ENCODE data around the gene CPZ.

The CPZ gene

GRCh38 chr4:8587469-8588195, 4.9 kb upstream of the CPZ start:
- H3K36me3 ChIP-seq (ENCODE audit: insufficient read depth, low read length) = no peaks in the 10 kb centered on the region
- no peaks in the 10 kb centered on the region for H3K4me1 ChIP-seq (ENCODE audit: insufficient read depth, low read length)
- H3K9me3 ChIP-seq (ENCODE audit: low read length) = no peaks in the 10 kb centered on the region
- no peak overlapping the region for H2AFZ ChIP-seq (ENCODE audit: low read depth, low read length)
- no peak overlapping the region for H3K4me3 ChIP-seq (ENCODE audit: low read length)
- peaks cover 46% of the 10 kb centered on the region for H3K27me3 ChIP-seq (ENCODE audit: insufficient read depth, low read length)

DNA sequence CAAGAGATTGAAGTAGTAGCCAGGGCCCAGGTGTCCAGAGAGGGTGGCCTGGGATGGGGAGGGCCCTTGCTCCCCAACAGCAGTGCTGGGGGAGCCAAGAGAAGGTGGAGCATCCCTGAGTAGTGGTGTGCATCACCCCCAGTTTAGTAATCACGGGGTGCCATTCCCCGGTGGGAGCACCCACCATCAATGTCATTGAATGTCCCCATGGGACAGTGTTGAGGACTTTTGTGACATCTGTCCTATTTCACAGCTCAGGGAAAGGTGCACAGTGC, 4.4 kb upstream of the CPZ start:
- no peak overlapping the region for H2AFZ ChIP-seq (ENCODE audit: low read depth, low read length)
- no peaks in the 10 kb centered on the region for H3K4me1 ChIP-seq (ENCODE audit: insufficient read depth, low read length)
- H3K4me3 ChIP-seq (ENCODE audit: low read length) = no peak overlapping the region
- H3K36me3 ChIP-seq (ENCODE audit: insufficient read depth, low read length) = no peaks in the 10 kb centered on the region
- H3K27me3 ChIP-seq (ENCODE audit: insufficient read depth, low read length) = peaks cover 50% of the 10 kb centered on the region
- H3K9me3 ChIP-seq (ENCODE audit: low read length) = no peaks in the 10 kb centered on the region

DNA sequence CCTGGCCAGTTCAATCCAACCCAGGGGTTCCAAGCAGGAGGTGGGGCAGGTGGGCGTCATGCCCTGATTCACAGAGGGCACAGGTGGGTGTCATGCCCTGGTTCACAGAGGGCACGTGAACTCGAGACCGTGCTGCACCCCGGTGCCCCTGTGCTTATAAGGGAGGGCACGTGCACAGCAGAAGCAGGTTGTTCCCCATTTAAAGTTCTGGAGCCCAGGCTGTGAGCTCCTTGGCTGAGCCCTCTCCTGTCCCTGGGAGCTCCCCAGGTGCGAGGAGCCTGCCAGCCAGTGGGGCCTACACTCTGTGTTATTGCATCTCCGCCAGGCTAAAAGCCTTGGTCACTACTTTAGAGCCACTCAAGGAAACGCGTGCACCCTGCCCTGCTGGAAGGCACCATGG, 3.2 kb upstream of the CPZ start:
- H3K4me3 ChIP-seq (ENCODE audit: low read length) = no peak overlapping the region
- peaks cover 62% of the 10 kb centered on the region for H3K27me3 ChIP-seq (ENCODE audit: insufficient read depth, low read length)
- H3K9me3 ChIP-seq (ENCODE audit: low read length) = no peaks in the 10 kb centered on the region
- no peaks in the 10 kb centered on the region for H3K36me3 ChIP-seq (ENCODE audit: insufficient read depth, low read length)
- H2AFZ ChIP-seq (ENCODE audit: low read depth, low read length) = no peak overlapping the region
- no peaks in the 10 kb centered on the region for H3K4me1 ChIP-seq (ENCODE audit: insufficient read depth, low read length)

DNA sequence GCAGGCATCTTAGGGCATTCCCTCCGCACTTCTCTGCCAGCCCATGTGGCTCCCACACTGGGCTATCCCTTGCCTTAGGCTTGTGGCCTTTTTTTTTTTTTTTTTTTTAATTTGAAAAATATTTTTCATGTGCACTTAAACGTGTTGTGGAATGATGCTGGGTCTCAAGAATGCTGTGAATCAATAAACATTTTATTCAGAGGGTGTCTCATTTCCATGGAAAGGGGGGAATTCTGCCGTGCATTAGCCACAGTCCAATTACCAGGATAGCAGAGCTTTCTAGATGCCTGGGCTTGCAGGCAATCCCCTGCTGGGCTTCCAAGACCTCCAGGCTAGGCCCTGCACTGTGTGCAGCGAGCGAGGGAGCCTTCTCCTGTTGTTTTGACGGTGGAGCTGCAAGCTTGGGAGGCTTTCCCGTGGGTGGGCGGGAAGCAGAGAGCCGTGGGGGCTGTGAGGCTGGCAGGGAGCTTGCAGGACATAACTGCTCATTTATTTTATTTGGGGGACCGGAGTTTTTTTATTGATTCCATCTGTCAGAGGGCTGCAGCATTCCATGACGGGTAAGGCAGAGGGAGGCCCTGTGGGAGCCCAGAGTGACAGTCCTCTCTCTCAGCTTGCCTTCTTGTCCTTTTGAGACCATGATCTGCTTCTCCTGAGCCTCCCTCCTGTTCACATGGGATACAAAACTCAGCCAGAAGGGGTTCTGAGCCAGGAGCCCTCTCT, 2.6 kb upstream of the CPZ start:
- no peaks in the 10 kb centered on the region for H3K9me3 ChIP-seq (ENCODE audit: low read length)
- H3K4me1 ChIP-seq (ENCODE audit: insufficient read depth, low read length) = no peaks in the 10 kb centered on the region
- H3K27me3 ChIP-seq (ENCODE audit: insufficient read depth, low read length) = peaks cover 62% of the 10 kb centered on the region
- H2AFZ ChIP-seq (ENCODE audit: low read depth, low read length) = no peak overlapping the region
- H3K36me3 ChIP-seq (ENCODE audit: insufficient read depth, low read length) = no peaks in the 10 kb centered on the region
- no peak overlapping the region for H3K4me3 ChIP-seq (ENCODE audit: low read length)

- Histone ChIP-seq H3K4me3 (ENCODE audit: low read length) (no peak overlapping the region), H3K4me1 (ENCODE audit: insufficient read depth, low read length) (no peaks in the 10 kb centered on the region), H3K9me3 (ENCODE audit: low read length) (no peaks in the 10 kb centered on the region), H3K36me3 (ENCODE audit: insufficient read depth, low read length) (no peaks in the 10 kb centered on the region), H2AFZ (ENCODE audit: low read depth, low read length) (no peak overlapping the region), H3K27me3 (ENCODE audit: insufficient read depth, low read length) (peaks cover 65% of the 10 kb centered on the region)
Observed at GRCh38 chr4:8590546-8590880, 2.1 kb upstream of the CPZ start.

DNA sequence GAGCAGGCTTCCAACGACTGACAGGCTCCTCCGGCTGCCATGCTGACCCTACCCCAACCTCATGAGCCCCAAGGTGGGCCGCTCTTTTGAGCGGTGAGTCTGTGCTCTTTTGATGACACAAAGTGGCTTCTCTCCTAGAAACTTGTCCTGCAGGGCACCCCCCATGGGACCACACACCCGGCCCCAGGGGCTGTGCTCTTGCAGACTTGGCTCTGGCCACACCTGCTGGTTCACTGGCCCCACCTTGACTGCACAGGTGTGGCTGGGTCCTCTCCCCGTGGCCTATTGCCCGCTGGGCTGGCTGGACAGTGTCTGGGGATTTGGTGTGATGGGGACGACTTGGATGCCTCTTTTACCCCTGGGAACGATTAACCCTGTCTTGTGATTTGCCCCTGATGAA, 1.5 kb upstream of the CPZ start:
- H2AFZ ChIP-seq (ENCODE audit: low read depth, low read length) = no peak overlapping the region
- no peaks in the 10 kb centered on the region for H3K9me3 ChIP-seq (ENCODE audit: low read length)
- no peaks in the 10 kb centered on the region for H3K4me1 ChIP-seq (ENCODE audit: insufficient read depth, low read length)
- H3K4me3 ChIP-seq (ENCODE audit: low read length) = no peak overlapping the region
- H3K36me3 ChIP-seq (ENCODE audit: insufficient read depth, low read length) = no peaks in the 10 kb centered on the region
- peaks cover 65% of the 10 kb centered on the region for H3K27me3 ChIP-seq (ENCODE audit: insufficient read depth, low read length)

DNA sequence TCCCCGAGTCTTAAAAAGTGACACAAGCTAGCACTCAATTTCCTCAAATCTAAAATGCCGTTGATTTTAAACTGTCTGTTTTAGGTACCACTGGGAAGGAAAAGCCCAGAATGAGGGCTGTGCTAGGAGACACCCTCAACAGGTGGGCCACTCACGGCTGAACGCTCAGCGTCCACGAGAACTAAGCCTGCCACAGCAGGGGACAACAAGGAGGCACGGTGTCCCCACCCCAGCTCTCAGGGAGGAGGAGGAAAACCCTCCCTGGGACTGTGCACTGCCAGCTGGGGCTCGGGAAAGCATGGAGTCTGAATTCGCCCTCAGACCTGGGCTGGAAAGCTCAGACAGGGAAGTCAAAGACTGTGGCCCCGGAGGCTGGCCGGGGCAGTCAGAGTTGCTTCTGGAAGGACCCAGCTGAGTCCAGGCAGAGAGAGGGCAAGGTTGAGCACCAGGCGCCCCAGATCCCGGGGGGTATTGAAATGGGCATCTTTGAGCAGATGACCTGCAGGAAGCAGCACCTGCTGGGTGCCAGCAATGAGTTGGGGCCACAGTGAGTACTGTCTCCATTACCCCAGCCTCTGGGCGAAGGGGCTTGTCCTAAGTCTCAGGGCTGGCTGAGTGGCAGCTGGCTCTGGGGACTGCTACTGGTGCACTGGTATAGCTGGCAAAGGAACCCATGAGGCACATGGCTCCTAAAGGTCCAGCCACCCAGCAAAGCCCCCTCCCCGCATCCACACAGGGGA, 769 bp upstream of the CPZ start:
- peaks cover 68% of the 10 kb centered on the region for H3K27me3 ChIP-seq (ENCODE audit: insufficient read depth, low read length)
- H3K4me1 ChIP-seq (ENCODE audit: insufficient read depth, low read length) = no peaks in the 10 kb centered on the region
- H3K9me3 ChIP-seq (ENCODE audit: low read length) = no peaks in the 10 kb centered on the region
- no peaks in the 10 kb centered on the region for H3K36me3 ChIP-seq (ENCODE audit: insufficient read depth, low read length)
- H3K4me3 ChIP-seq (ENCODE audit: low read length) = no peak overlapping the region
- H2AFZ ChIP-seq (ENCODE audit: low read depth, low read length) = no peak overlapping the region

GRCh38 chr4:8593264-8594096, 915 bp downstream of the CPZ start:
- H3K4me3 ChIP-seq (ENCODE audit: low read length) = no peak overlapping the region
- no peaks in the 10 kb centered on the region for H3K4me1 ChIP-seq (ENCODE audit: insufficient read depth, low read length)
- no peak overlapping the region for H2AFZ ChIP-seq (ENCODE audit: low read depth, low read length)
- H3K9me3 ChIP-seq (ENCODE audit: low read length) = no peaks in the 10 kb centered on the region
- H3K27me3 ChIP-seq (ENCODE audit: insufficient read depth, low read length) = peaks cover 60% of the 10 kb centered on the region
- H3K36me3 ChIP-seq (ENCODE audit: insufficient read depth, low read length) = no peaks in the 10 kb centered on the region

GRCh38 chr4:8594097-8595038, 1.8 kb downstream of the CPZ start:
- Histone ChIP-seq H2AFZ (ENCODE audit: low read depth, low read length) (no peak overlapping the region), H3K36me3 (ENCODE audit: insufficient read depth, low read length) (no peaks in the 10 kb centered on the region), H3K9me3 (ENCODE audit: low read length) (no peaks in the 10 kb centered on the region), H3K4me3 (ENCODE audit: low read length) (no peak overlapping the region), H3K4me1 (ENCODE audit: insufficient read depth, low read length) (no peaks in the 10 kb centered on the region), H3K27me3 (ENCODE audit: insufficient read depth, low read length) (peaks cover 56% of the 10 kb centered on the region)

GRCh38 chr4:8595237-8596087, 2.9 kb downstream of the CPZ start:
- peaks cover 50% of the 10 kb centered on the region for H3K27me3 ChIP-seq (ENCODE audit: insufficient read depth, low read length)
- no peak overlapping the region for H2AFZ ChIP-seq (ENCODE audit: low read depth, low read length)
- H3K36me3 ChIP-seq (ENCODE audit: insufficient read depth, low read length) = no peaks in the 10 kb centered on the region
- H3K4me3 ChIP-seq (ENCODE audit: low read length) = no peak overlapping the region
- H3K9me3 ChIP-seq (ENCODE audit: low read length) = no peaks in the 10 kb centered on the region
- no peaks in the 10 kb centered on the region for H3K4me1 ChIP-seq (ENCODE audit: insufficient read depth, low read length)

DNA sequence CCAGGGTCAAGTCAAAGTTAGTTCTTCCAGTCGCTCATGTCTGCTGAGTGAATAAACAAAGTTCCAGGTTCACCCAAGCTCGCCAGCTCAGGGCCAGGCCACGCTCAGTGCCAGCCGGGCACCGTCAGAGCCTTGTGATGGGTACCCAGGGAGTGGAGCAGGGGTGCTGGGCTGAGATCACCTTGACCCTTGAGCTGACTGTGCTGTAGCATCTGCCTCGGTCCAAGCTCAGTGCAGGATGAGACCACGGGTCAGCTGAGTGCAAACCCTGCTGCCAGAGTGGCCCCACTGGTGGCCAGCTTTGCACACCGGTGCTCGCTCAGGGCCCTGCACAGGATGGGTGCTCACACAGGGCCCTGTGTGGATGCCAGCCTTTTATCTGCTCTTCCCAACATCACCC, 4.3 kb downstream of the CPZ start:
- Histone ChIP-seq H3K27me3 (ENCODE audit: insufficient read depth, low read length) (peaks cover 38% of the 10 kb centered on the region), H2AFZ (ENCODE audit: low read depth, low read length) (no peak overlapping the region), H3K36me3 (ENCODE audit: insufficient read depth, low read length) (no peaks in the 10 kb centered on the region), H3K4me1 (ENCODE audit: insufficient read depth, low read length) (no peaks in the 10 kb centered on the region), H3K4me3 (ENCODE audit: low read length) (no peak overlapping the region), H3K9me3 (ENCODE audit: low read length) (no peaks in the 10 kb centered on the region)

Data from neuron (in vitro differentiated cells).